NK-92 (cell line): ENCODE measurements around the gene UCP3.

ENCODE experiments used
- DNase-seq: peaks from one replicate; lab custom pipeline; 2025; ENCODE audit not compliant: unreplicated experiment; lab: John Stamatoyannopoulos, UW

The UCP3 gene

GRCh38 chr11:73956876-73957653 is 51.8 kb downstream of the UCP3 start:
- no peak for DNase-seq

GRCh38 chr11:73951797-73952196 is 57.1 kb downstream of the UCP3 start:
- no peak for DNase-seq

- no peak for DNase-seq
Observed at GRCh38 chr11:73950869-73951710, 57.8 kb downstream of the UCP3 start, which contains the start of gene DNAJB13. DNAJB13 (plus strand) TSS chr11:73951026; CDS start chr11:73951070, 44 bp downstream.
